K562 (cell line): ENCODE measurements around the gene NR5A1.

Experiments used
- BHLHE40 ChIP-seq: IDR thresholded peaks from 2 replicates; pipeline ENCODE4 v1.6.1; 2011; ENCODE audit warnings: low read length, improper control_type of control experiment
- CHD2 ChIP-seq: IDR thresholded peaks from 2 replicates; pipeline ENCODE4 v1.6.1; 2011; ENCODE audit warnings: low read depth, low read length
- EP300 ChIP-seq: IDR thresholded peaks from 2 replicates; pipeline ENCODE4 v1.6.1; 2012; ENCODE audit warnings: low read length, improper control_type of control experiment
- EZH2 ChIP-seq: IDR thresholded peaks from 2 replicates; pipeline ENCODE4 v1.6.1; 2012; ENCODE audit warnings: low read depth, mild to moderate bottlenecking, inconsistent platforms, low read length, borderline replicate concordance
- GABPB1 ChIP-seq: sonication (generic); formaldehyde crosslinking; IDR thresholded peaks from 2 replicates; pipeline ENCODE4 v1.8.0; 2022; ENCODE audit warnings: mild to moderate bottlenecking, missing genetic modification reagents
- POLR2A ChIP-seq: fragments of 450-650 bp; conservative IDR thresholded peaks from 2 replicates; pipeline ENCODE4 v1.6.1; 2016
- POLR2AphosphoS2 ChIP-seq: IDR thresholded peaks from 2 replicates; pipeline ENCODE4 v1.6.1; 2012; ENCODE audit warnings: low read length, improper control_type of control experiment
- RAD21 ChIP-seq, 2 experiments: fragments of 250-450 bp in 1 of 2; fragments of 450-650 bp in 1 of 2; sonication (Bioruptor Pico) in 1 of 2; formaldehyde crosslinking in 1 of 2; IDR thresholded peaks in 1 of 2; conservative IDR thresholded peaks in 1 of 2; 2 replicates each; pipeline versions ENCODE4 v1.4.0 to v1.8.0; 2020 to 2022; ENCODE audit warnings: mild to moderate bottlenecking in 2 of 2, moderate library complexity in 1 of 2
- SIN3A ChIP-seq, 2 experiments: fragments of 150-350 bp in 1 of 2; IDR thresholded peaks; 2 replicates each; pipeline ENCODE4 v1.6.1; 2011 to 2016; ENCODE audit warnings: borderline replicate concordance in 2 of 2, low read depth in 2 of 2, low read length in 2 of 2, mild to moderate bottlenecking in 2 of 2, moderate library complexity in 2 of 2; ENCODE audit not compliant: control insufficient read depth in 1 of 2
- ZNF24 ChIP-seq: fragments of 450-650 bp; IDR thresholded peaks from 2 replicates; pipeline ENCODE4 v1.6.1; 2016
- ZNF311 ChIP-seq: fragments of 250-450 bp; sonication (Bioruptor Pico); IDR thresholded peaks from 2 replicates; pipeline ENCODE4 v1.4.0; 2020; ENCODE audit warnings: mild to moderate bottlenecking, moderate library complexity
- ZSCAN29 ChIP-seq: fragments of 450-650 bp; IDR thresholded peaks from 2 replicates; pipeline ENCODE4 v1.6.1; 2017
- TF ChIP-seq, protein P1 (sequence below): sonication (generic); formaldehyde crosslinking; IDR thresholded peaks from 2 replicates; pipeline ENCODE4 v1.8.1; 2022; ENCODE audit warnings: missing genetic modification reagents
- TF ChIP-seq, protein P2 (sequence below): fragments of 450-650 bp; IDR thresholded peaks from 2 replicates; pipeline ENCODE4 v1.6.1; 2016; ENCODE audit warnings: low read depth

DNA sequence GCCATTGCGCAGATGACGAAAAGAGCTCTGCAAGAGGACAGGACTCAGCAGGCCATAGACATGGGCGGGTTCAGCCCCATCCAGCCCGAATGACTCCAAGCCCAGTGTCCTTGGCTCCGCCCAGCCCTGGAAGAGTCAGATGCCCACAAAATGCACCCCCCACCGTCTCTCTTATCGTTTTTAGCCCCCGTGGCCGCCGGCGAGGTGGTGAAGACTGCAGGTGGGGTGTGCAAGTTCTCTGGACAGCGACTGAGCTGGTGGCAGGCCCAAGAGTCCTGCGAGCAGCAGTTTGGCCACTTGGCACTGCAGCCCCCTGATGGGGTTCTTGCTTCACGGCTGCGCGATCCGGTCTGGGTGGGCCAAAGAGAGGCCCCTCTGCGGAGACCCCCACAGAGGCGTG lies 54.9 kb downstream of the NR5A1 start:
- no peak for TF ChIP-seq RAD21 (CRISPR knock-in tag; conservative IDR thresholded peaks at IDR 0.05 in 1 of 2, IDR thresholded peaks at IDR 0.05 in 1 of 2)
- TF ChIP-seq, protein P1, sequence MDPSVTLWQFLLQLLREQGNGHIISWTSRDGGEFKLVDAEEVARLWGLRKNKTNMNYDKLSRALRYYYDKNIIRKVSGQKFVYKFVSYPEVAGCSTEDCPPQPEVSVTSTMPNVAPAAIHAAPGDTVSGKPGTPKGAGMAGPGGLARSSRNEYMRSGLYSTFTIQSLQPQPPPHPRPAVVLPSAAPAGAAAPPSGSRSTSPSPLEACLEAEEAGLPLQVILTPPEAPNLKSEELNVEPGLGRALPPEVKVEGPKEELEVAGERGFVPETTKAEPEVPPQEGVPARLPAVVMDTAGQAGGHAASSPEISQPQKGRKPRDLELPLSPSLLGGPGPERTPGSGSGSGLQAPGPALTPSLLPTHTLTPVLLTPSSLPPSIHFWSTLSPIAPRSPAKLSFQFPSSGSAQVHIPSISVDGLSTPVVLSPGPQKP (CRISPR knock-in tag), result no peak
- TF ChIP-seq EP300, result no peak
- TF ChIP-seq, protein P2, sequence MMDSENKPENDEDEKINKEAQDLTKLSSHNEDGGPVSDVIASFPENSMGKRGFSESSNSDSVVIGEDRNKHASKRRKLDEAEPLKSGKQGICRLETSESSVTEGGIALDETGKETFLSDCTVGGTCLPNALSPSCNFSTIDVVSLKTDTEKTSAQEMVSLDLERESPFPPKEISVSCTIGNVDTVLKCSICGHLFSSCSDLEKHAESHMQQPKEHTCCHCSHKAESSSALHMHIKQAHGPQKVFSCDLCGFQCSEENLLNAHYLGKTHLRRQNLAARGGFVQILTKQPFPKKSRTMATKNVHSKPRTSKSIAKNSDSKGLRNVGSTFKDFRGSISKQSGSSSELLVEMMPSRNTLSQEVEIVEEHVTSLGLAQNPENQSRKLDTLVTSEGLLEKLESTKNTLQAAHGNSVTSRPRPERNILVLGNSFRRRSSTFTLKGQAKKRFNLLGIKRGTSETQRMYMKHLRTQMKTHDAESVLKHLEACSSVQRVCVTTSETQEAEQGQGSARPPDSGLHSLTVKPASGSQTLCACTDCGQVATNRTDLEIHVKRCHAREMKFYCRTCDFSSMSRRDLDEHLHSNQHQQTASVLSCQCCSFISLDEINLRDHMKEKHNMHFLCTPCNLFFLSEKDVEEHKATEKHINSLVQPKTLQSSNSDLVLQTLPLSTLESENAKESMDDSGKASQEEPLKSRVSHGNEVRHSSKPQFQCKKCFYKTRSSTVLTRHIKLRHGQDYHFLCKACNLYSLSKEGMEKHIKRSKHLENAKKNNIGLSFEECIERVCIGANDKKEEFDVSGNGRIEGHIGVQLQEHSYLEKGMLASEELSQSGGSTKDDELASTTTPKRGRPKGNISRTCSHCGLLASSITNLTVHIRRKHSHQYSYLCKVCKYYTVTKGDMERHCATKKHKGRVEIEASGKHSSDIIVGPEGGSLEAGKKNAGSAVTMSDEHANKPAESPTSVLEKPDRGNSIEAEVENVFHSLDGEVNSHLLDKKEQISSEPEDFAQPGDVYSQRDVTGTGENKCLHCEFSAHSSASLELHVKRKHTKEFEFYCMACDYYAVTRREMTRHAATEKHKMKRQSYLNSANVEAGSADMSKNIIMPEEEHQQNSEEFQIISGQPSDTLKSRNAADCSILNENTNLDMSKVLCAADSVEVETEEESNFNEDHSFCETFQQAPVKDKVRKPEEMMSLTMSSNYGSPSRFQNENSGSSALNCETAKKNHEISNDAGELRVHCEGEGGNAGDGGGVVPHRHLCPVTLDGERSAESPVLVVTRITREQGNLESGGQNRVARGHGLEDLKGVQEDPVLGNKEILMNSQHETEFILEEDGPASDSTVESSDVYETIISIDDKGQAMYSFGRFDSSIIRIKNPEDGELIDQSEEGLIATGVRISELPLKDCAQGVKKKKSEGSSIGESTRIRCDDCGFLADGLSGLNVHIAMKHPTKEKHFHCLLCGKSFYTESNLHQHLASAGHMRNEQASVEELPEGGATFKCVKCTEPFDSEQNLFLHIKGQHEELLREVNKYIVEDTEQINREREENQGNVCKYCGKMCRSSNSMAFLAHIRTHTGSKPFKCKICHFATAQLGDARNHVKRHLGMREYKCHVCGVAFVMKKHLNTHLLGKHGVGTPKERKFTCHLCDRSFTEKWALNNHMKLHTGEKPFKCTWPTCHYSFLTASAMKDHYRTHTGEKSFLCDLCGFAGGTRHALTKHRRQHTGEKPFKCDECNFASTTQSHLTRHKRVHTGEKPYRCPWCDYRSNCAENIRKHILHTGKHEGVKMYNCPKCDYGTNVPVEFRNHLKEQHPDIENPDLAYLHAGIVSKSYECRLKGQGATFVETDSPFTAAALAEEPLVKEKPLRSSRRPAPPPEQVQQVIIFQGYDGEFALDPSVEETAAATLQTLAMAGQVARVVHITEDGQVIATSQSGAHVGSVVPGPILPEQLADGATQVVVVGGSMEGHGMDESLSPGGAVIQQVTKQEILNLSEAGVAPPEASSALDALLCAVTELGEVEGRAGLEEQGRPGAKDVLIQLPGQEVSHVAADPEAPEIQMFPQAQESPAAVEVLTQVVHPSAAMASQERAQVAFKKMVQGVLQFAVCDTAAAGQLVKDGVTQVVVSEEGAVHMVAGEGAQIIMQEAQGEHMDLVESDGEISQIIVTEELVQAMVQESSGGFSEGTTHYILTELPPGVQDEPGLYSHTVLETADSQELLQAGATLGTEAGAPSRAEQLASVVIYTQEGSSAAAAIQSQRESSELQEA, result no peak
- TF ChIP-seq POLR2A, result no peak
- no peak for TF ChIP-seq CHD2
- TF ChIP-seq ZNF24, result no peak
- TF ChIP-seq ZNF311 (CRISPR knock-in tag), result no peak
- no peak for TF ChIP-seq POLR2AphosphoS2
- no peak for TF ChIP-seq SIN3A (IDR thresholded peaks at IDR 0.05; ENCODE audit: borderline replicate concordance in 2 of 2, control insufficient read depth in 1 of 2, low read depth in 2 of 2, low read length in 2 of 2)
- no peak for TF ChIP-seq GABPB1 (CRISPR knock-in tag)
- no peak for TF ChIP-seq ZSCAN29
- TF ChIP-seq EZH2, result no peak
- no peak for TF ChIP-seq BHLHE40
